ENCODE data around the gene ZBTB16. TPM values are rescaled to one million over a fixed set of nuclear protein-coding genes. Genes with fewer than 3 reads are reported as not detected.

Gene ZBTB16
- total RNA-seq, 4 donors from 2014 or later = 10.4 to 137 (median 18.8) TPM

DNA sequence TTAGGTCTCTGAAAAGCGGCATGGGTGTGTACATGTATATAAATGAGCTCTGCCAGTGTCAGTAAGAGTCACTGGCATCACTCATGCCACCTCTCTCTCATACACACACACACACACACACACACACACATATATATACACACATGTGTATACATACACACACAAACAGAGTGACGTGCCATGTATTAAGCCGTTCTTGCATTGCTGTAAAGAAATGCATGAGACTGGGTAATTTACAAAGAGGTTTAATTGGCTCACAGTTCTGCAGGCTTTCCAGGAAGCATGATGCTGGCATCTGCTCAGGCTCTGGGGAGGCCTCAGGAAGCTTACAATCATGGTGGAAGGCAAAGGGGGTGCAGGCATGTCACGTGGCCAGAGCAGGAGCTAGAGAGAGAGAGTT lies 131.1 kb downstream of the ZBTB16 start:
- Histone ChIP-seq H3K9me3 (peaks cover 0 to 15% (median 0%) of the 10 kb centered on the region in 3 donors), H3K36me3 (peaks cover 0 to 83% (median 0%) of the 10 kb centered on the region in 3 donors), H3K4me1 (peaks cover 9 to 60% (median 26%) of the 10 kb centered on the region in 3 donors), H3K27me3 (no peaks in the 10 kb centered on the region), H3K4me3 (no peak overlapping the region), H3K27ac (no peak overlapping the region)
- no peak for TF ChIP-seq POLR2A (IDR thresholded peaks at IDR 0.05)
- no peak for DNase-seq
- 77 to 91% methylated on average over 3 to 4 of the region's 4 CpGs for WGBS, 2 donors
- intact Hi-C loops (cut with DNase I) = loop anchor here (10.0 kb wide), 1 partner anchor 126 kb away; no protein-coding TSS in a partner anchor

DNA sequence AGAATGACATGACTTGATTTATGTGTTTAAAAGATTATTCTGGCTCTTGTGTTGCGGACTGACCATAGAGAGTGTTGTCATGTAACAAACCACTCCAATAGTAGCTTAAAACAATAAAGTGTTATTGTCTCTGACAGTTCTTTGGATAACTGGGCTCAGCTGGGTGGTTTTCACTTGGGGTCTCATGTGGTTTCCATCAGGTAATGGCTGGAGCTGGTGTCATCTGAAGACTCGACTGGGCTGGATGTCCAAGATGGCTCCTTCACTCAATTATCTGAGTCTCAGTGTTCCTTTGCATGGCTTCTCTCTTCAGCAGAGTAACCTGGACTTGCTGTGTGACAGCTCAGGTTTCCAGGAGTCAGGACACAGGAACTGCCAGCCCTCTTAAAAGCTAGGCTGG lies 132.4 kb downstream of the ZBTB16 start:
- peaks cover 0 to 70% (median 0%) of the 10 kb centered on the region in 3 donors for H3K36me3 ChIP-seq
- no peaks in the 10 kb centered on the region for H3K27me3 ChIP-seq
- WGBS, 2 donors = 55 to 84% methylated on average over 2 of the region's 2 CpGs
- TF ChIP-seq, protein P1, sequence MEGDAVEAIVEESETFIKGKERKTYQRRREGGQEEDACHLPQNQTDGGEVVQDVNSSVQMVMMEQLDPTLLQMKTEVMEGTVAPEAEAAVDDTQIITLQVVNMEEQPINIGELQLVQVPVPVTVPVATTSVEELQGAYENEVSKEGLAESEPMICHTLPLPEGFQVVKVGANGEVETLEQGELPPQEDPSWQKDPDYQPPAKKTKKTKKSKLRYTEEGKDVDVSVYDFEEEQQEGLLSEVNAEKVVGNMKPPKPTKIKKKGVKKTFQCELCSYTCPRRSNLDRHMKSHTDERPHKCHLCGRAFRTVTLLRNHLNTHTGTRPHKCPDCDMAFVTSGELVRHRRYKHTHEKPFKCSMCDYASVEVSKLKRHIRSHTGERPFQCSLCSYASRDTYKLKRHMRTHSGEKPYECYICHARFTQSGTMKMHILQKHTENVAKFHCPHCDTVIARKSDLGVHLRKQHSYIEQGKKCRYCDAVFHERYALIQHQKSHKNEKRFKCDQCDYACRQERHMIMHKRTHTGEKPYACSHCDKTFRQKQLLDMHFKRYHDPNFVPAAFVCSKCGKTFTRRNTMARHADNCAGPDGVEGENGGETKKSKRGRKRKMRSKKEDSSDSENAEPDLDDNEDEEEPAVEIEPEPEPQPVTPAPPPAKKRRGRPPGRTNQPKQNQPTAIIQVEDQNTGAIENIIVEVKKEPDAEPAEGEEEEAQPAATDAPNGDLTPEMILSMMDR (IDR thresholded peaks at IDR 0.05) = no peak
- no peak for TF ChIP-seq POLR2A (IDR thresholded peaks at IDR 0.05)
- intact Hi-C loops (cut with DNase I) = loop anchor here (10.0 kb wide), 1 partner anchor 127 kb away; no protein-coding TSS in a partner anchor
- H3K4me1 ChIP-seq = peaks cover 18 to 62% (median 39%) of the 10 kb centered on the region in 3 donors
- no peak for DNase-seq
- no peak overlapping the region for H3K4me3 ChIP-seq
- H3K9me3 ChIP-seq = peaks cover 0 to 15% (median 0%) of the 10 kb centered on the region in 3 donors
- H3K27ac ChIP-seq = peak overlapping the region; percentile 54 to 93 (median 92)

DNA sequence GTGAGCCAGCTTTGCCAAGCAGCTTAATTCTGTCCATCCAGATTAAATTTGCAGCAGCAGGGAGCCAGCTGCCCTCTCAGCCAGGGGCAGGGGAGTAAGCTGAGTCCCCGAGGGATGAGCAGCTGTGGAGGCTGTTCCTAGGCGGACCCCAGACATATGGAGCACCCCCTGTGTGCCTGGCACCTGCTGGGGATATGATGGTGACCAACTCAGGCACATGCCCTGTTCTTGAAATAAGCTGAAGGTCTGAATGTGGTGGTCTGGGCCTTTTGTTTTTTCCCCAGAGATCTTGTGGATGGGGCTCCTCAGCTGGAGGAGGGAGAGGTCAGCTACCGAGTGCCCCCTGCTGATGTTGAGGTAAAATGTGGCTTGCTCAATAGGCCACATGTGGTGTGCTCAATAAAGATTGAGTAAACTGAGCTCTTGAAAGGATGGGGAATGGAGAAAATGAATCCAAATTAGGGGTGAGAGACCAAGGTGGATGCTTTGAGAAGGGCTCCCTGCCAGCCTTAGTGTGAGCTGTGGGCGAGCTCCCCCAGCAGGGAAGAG lies 133.4 kb downstream of the ZBTB16 start:
- 67 to 74% methylated on average over 3 to 4 of the region's 4 CpGs for WGBS, 2 donors
- Histone ChIP-seq H3K4me1 (peaks cover 28 to 63% (median 49%) of the 10 kb centered on the region in 3 donors), H3K27me3 (no peaks in the 10 kb centered on the region), H3K9me3 (peaks cover 0 to 15% (median 0%) of the 10 kb centered on the region in 3 donors), H3K27ac (peak overlapping the region; percentile 54 to 93 (median 92)), H3K4me3 (no peak overlapping the region), H3K36me3 (peaks cover 0 to 60% (median 0%) of the 10 kb centered on the region in 3 donors)
- TF ChIP-seq, protein P1 (IDR thresholded peaks at IDR 0.05) = no peak
- no peak for TF ChIP-seq POLR2A (IDR thresholded peaks at IDR 0.05)
- intact Hi-C loops (cut with DNase I) = loop anchor here (10.0 kb wide), 1 partner anchor 128 kb away; no protein-coding TSS in a partner anchor
- no peak for DNase-seq

DNA sequence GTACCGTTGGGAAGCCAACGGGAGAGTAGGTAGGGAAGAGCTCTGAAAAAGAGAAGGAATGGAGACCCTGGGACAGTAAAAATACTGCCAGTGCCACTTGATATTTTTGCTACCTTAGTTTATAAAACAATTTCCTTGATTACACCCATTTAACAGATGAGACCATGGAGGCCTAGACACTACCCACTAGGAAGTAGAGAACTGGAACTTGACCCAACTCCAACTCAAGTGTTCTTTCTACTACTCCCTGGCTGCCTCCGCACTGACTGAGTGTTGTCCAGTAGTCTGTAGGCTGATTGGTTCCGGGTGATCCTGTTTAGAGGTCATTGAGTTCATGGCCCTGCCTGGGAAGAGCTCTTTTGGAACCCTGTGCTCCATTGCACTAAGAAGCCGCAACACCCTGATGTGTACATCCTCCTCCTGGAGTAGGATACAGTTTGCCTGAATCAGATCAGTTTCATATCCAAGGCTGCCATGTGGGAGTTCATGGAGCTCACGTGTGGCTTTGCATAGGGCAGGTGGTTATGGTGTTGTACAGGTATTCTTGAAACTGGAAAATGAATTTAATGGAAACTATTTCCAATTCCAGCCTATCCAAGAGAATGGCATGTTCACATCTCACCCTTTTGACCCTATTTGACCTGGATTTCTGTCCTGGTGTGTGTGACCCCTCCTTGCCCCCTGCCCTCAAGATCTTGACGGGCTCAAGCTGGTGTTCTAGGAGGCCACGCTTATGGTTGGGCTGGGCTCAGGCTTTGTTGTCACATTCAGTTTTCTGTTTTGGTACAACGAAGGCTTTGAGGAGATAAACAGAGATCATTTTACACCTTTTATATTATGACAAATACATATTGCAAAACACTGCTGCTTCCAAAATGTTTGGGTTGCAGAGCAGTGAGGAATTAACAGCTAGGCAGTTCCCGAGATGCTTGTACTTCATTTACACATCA lies 134.5 kb downstream of the ZBTB16 start:
- DNase-seq = no peak
- WGBS, 2 donors = 74% methylated on average over 9 to 10 of the region's 10 CpGs
- peaks cover 0 to 49% (median 0%) of the 10 kb centered on the region in 3 donors for H3K36me3 ChIP-seq
- TF ChIP-seq, protein P1 (IDR thresholded peaks at IDR 0.05) = no peak
- no peak for TF ChIP-seq POLR2A (IDR thresholded peaks at IDR 0.05)
- H3K27ac ChIP-seq = peak overlapping the region; percentile 54 to 93 (median 92)
- H3K27me3 ChIP-seq = no peaks in the 10 kb centered on the region
- H3K9me3 ChIP-seq = peaks cover 0 to 15% (median 0%) of the 10 kb centered on the region in 3 donors
- H3K4me3 ChIP-seq = no peak overlapping the region
- H3K4me1 ChIP-seq = peaks cover 34 to 69% (median 59%) of the 10 kb centered on the region in 3 donors
- intact Hi-C loops (cut with DNase I) = loop anchor here (10.0 kb wide), 1 partner anchor 129 kb away; no protein-coding TSS in a partner anchor

DNA sequence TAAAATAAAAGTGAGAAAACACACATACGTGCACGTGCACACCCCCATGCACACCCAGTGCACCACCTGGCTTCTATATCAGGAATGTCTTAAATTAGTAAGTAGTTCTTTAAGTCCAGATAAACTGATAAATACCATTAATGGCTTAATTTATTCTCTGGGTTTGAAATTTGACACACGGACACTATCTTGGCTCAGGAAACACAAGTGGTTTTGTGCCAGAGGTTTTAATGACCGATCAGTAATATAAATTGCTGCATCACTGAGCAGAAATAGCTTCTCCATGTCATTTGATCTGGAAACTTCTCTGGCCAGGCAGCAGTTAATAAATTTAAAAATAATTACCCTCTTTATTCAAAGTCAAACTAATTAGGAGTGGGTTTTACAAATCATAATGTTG lies 135.2 kb downstream of the ZBTB16 start:
- WGBS, 2 donors = 51 to 52% methylated on average over 4 of the region's 4 CpGs
- Histone ChIP-seq H3K27ac (peak overlapping the region; percentile 79 to 93 (median 92)), H3K36me3 (peaks cover 0 to 42% (median 0%) of the 10 kb centered on the region in 3 donors), H3K4me3 (no peak overlapping the region), H3K4me1 (peaks cover 34 to 76% (median 64%) of the 10 kb centered on the region in 3 donors), H3K9me3 (peaks cover 0 to 15% (median 0%) of the 10 kb centered on the region in 3 donors), H3K27me3 (no peaks in the 10 kb centered on the region)
- intact Hi-C loops (cut with DNase I) = loop anchor here (10.0 kb wide), 1 partner anchor 130 kb away; no protein-coding TSS in a partner anchor
- no peak for TF ChIP-seq POLR2A (IDR thresholded peaks at IDR 0.05)
- TF ChIP-seq, protein P1 (IDR thresholded peaks at IDR 0.05) = no peak
- no peak for DNase-seq

Measured in esophagus squamous epithelium (tissue), 5 donors.